ENCODE results near the gene RBFOX2.
"Not testable (repeated sequence)": the region's sequence is repeated elsewhere in the genome, so short reads cannot be mapped to it uniquely, and the experiment has no call there.

The RBFOX2 gene

DNA sequence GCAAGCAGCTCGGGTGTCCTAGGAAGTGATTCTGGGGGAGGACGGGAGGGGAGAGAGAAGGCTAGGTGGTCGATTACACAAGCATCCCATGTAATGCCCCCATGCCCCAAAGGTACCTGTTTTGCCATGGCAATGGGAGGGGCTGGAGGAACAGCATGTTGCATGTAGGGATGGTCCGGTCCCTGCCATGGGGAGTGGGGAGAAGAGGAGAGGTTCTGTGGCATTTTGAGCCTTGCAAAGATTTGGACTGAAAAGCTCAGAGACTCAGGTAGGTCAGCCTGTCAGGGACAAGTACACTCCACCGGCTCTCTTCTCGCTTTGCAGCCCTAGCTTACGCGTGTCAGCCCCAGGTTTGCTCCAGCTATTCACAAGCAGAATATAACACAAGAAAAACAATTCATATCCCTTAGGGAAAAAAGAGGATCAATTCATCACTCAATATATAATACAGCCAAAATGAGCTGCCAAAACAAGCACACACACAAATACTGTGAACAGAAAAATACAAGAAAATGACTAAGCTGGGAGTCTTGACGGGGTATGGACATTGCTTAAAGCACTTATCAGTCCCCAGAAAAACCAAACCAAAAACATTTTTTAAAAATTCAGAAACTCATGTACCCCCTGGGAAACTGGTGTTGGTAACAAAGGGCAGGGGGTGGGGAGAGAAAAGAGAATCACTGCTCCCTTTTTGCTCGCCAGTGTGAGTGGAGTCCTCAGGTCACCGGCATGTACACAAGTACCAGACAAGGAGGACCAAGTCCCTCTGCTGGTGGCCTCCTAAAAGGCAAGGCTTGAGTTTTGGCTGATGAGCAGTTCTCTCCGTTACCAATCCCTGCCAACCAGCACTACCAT lies 289.3 kb downstream of the RBFOX2 start:
- DNase-seq (ENCODE audit: low read depth): no peak
- no peak overlapping the region for H3K4me3 ChIP-seq (ENCODE audit: low read length)
- TF ChIP-seq CTCF (conservative IDR thresholded peaks at IDR 0.05; ENCODE audit: low read length): peak; percentile 25; the same call in 1 of the 2 replicates

- not testable (repeated sequence) for H3K4me3 ChIP-seq (ENCODE audit: low read length); DNase-seq (ENCODE audit: low read depth)
These were observed 290.7 kb downstream of the RBFOX2 start for GRCh38 chr22:35737886-35738285.

GRCh38 chr22:35736701-35737100 lies 291.9 kb downstream of the RBFOX2 start:
- TF ChIP-seq CTCF (conservative IDR thresholded peaks at IDR 0.05; ENCODE audit: low read length): no peak
- DNase-seq (ENCODE audit: low read depth): no peak

DNA sequence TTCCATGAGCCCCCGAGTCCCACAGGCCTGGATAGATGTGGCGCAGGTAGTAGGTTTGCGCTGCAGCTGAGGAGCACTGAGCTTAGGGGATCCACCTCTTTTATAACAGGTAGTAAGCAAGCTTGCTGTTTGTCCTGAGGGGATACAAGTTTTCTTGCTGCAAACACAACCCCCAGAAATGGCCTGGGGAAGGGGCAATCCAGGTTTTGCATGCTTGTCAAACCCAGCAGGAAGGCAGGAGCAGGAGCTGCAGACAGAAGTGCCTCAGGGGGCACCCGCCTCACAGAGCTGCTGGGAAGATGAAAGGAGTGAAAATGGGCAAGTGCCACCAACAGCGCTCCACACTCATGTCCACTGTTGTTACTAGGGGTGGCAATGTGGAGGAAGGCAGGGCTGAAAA lies 292.5 kb downstream of the RBFOX2 start:
- no peak for DNase-seq (ENCODE audit: low read depth)
- no peak overlapping the region for H3K4me3 ChIP-seq (ENCODE audit: low read length)
- TF ChIP-seq CTCF (conservative IDR thresholded peaks at IDR 0.05; ENCODE audit: low read length): no peak

More at GRCh38 chr22:35736701-35737100, 291.9 kb downstream of the RBFOX2 start:
- no peak overlapping the region for H3K4me3 ChIP-seq (ENCODE audit: low read length)

DNA sequence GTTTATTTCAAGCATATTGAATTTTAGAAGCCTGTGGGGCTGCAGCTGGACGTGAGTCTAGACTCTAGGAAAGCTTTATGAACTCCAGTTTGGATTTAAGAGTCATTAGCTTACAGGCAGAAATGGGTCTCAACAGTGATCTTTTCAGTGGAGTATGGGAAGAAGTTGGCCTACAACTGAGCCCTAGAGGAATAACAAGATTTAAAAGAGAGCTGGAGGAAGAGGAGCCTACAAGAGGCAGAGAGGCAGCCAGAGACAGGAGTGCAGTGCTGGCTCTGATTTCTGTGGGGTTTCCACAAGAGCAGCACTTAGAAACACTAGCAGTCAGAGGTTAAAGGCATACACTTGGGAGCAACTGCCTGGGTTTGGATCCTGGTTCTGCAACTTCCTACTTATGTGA lies 293.1 kb downstream of the RBFOX2 start:
- no peak for TF ChIP-seq CTCF (conservative IDR thresholded peaks at IDR 0.05; ENCODE audit: low read length)
- no peak for DNase-seq (ENCODE audit: low read depth)
- H3K4me3 ChIP-seq (ENCODE audit: low read length): no peak overlapping the region

DNA sequence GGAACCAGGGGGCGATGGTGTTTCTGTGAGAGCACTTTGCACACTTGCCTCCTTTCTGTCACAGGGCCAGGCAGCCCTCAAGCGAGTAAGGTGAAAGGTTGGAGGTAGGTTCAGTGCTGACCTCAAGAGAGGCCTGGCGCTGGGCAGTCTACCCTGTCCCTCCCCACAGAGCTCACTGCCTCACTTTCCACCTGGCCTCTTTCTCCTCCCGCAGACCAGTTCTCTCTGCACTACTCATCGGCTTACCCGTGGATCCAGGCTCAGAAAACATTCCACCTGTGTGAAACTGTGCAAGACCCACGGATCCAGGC lies 294.2 kb downstream of the RBFOX2 start:
- DNase-seq (ENCODE audit: low read depth): no peak
- TF ChIP-seq CTCF (conservative IDR thresholded peaks at IDR 0.05; ENCODE audit: low read length): no peak
- no peak overlapping the region for H3K4me3 ChIP-seq (ENCODE audit: low read length)

DNA sequence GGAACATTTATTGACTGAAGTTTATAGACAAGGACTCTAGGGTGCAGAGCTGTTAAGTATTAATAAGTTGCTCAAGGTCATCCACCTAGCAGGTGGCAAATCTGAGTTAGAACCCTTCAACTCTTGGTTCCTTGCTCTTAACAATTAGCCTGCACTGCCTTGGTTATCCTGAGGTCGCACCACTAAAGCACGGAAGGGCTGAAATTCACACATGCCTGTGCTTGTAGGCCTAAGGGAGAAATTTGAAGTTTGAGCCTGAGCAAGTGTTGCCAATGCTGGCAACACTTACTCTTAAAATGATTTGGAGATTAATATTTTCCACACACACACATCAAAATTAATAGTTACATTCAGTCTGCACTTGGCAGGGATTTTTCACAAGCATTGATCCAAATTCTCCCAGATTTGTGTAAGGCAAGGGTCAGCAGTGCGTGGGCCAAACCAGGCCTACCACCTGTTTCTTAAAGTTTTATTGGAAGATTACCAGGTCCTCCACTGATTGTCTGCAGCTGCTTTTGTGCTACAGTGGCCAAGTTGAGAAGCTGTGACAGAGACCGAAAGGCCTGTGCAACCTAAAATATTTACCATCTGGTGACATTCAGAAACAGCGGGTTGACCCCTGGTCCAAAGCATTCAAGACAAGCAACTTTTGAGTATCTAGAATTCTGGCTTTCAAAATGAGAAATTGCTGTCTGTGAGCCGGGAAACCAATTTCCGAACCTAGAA lies 294.7 kb downstream of the RBFOX2 start:
- DNase-seq (ENCODE audit: low read depth): peak; percentile 27
- no peak for TF ChIP-seq CTCF (conservative IDR thresholded peaks at IDR 0.05; ENCODE audit: low read length)
- no peak overlapping the region for H3K4me3 ChIP-seq (ENCODE audit: low read length)
